GM12873 (cell line): ENCODE measurements around the gene DUSP16.

Source experiments
- CTCF ChIP-seq: IDR thresholded peaks from 2 replicates; pipeline ENCODE4 v1.5.1; 2012; ENCODE audit warnings: low read depth, mild to moderate bottlenecking, moderate library complexity, low read length, control low read depth; ENCODE audit not compliant: insufficient read depth; ENCODE audit errors: missing control alignments

The DUSP16 gene

GRCh38 chr12:12606781-12607589 lies 44.3 kb upstream of the DUSP16 start:
- TF ChIP-seq CTCF, result no peak

GRCh38 chr12:12604740-12605139 lies 42.1 kb upstream of the DUSP16 start:
- TF ChIP-seq CTCF, result no peak

- no peak for TF ChIP-seq CTCF
Measured at GRCh38 chr12:12600659-12601058, 38.0 kb upstream of the DUSP16 start.

- no peak for TF ChIP-seq CTCF
Measured at GRCh38 chr12:12599750-12600643, 37.3 kb upstream of the DUSP16 start.

- no peak for TF ChIP-seq CTCF
Measured at GRCh38 chr12:12598864-12599263, 36.2 kb upstream of the DUSP16 start.

- TF ChIP-seq CTCF, result no peak
Measured at GRCh38 chr12:12592930-12593329, 30.3 kb upstream of the DUSP16 start.

GRCh38 chr12:12590961-12591360 lies 28.3 kb upstream of the DUSP16 start:
- no peak for TF ChIP-seq CTCF
